DMS79 (cell line): ENCODE results near the gene TSPAN9.

Source experiments
- DNase-seq: peaks from one replicate; lab custom pipeline; 2025; lab: John Stamatoyannopoulos, UW

TSPAN9 gene

GRCh38 chr12:3316776-3317480, 239.7 kb downstream of the TSPAN9 start:
- DNase-seq, result no peak

DNA sequence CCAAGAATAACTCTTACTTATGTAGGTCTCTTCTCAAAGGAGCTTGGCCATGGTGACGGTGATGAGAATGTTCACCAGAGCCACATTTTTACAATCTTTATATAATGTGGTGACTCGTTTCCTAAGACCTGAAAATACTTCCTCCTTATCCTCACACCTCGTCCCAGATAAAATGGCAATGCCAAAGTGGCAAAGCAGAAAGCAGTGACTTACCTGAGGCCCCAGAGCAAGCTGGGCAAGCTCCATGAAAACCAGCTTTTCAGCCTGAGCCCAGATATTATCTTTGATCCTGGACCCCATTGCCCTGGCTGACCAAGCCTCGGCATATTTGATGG, 240.3 kb downstream of the TSPAN9 start:
- no peak for DNase-seq

DNA sequence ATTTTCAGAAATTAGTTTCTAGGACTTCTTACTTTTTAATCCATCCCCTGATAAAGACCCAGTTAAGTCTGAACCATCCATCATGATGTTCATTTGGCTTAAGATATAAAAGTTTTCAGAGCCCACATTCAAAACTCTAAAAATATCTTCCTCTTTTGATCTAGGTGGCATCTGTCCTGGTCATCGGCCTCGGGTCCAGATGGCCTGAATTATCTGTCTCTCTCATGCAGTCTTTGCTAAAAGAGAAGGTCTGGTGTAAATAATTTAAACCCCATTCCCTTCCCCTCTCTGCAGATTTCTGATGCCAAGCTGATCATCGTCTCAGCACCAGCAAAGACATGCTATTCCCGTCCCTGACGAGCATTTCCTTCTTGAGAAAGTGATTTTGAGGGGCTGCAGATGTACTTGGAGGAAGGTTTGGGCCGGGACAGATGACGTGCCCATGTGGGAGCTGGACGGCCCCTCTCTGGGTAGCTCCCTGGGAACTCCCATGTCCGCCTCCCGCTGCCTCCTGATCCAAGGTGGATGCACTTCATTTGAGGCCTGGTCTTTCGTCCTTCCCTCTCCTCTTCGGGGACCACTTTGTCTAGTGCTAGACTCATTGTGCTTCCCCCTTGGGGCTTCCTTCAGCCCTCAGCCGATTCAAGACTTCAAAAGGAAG, 240.8 kb downstream of the TSPAN9 start:
- no peak for DNase-seq

DNA sequence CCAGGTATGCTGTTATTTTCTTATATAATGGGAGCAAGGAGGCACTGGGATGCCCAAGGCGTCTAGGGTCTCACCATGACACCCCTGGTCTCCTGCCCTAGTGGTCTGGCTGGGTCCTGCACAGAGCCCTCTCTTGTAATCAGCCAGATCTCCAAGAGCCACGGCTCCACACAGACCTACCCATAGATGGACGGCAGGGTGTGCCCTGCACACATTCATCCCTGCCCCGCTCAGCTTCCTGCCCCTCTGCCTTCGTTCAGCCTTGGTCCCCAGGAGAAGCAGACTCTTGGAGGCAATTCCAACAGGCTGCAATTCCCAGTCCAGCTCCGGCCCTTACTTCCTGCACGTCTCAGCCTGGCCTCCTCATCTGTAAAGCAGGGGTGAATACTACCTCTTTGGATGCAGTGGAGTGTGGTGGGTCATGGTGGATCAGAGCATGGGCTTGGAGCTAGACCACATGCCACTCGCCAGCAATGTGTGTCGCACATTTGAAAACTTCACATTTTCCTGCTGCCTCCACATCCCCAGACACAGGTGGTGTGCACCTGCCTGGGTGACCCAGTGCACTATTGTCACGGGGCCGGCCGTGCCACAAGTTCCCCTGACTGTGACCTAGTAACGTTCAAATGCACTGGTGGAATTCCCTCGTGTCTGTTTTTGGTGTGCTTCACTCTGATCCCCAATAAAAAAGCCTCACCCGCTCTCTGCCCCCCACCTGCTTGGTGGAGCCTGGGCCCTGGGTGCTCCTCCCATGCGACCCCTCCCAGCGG, 242.7 kb downstream of the TSPAN9 start:
- no peak for DNase-seq

DNA sequence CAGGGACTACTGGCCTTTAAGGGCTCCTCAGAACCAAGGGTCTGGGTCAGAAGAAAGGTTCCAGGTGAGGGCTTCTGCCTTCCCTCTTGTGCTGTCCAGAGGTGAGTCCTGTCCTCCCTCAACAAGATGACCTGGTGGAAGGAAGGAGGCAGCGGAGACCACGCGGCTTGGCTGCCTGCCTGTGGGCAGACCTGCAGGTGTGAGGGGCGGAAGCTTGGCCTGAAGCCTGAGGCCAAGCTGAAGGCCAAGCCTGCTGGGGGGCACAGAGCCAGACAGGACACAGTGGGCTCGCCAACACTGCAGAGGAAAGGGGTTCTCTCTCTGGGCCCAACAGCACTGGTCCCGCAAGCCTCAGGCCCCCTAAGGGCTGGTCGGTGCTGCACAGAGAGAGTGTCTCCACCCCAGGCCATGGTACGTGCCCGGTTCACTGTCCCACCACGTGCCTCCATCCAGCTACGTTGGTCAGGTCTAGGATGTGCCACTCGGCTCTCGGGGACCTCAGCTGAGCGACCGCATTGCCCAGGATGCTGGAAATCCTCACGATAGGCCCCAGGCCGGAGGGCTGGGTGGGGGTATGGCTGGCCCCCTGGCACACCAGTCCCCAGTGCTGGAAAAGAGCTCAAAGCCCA, 243.8 kb downstream of the TSPAN9 start:
- DNase-seq, result no peak

- DNase-seq, result no peak
These were observed 244.7 kb downstream of the TSPAN9 start for GRCh38 chr12:3321881-3322280.

GRCh38 chr12:3323002-3323685, 246.0 kb downstream of the TSPAN9 start:
- no peak for DNase-seq

- no peak for DNase-seq
These were observed 248.6 kb downstream of the TSPAN9 start for GRCh38 chr12:3325736-3326135.

DNA sequence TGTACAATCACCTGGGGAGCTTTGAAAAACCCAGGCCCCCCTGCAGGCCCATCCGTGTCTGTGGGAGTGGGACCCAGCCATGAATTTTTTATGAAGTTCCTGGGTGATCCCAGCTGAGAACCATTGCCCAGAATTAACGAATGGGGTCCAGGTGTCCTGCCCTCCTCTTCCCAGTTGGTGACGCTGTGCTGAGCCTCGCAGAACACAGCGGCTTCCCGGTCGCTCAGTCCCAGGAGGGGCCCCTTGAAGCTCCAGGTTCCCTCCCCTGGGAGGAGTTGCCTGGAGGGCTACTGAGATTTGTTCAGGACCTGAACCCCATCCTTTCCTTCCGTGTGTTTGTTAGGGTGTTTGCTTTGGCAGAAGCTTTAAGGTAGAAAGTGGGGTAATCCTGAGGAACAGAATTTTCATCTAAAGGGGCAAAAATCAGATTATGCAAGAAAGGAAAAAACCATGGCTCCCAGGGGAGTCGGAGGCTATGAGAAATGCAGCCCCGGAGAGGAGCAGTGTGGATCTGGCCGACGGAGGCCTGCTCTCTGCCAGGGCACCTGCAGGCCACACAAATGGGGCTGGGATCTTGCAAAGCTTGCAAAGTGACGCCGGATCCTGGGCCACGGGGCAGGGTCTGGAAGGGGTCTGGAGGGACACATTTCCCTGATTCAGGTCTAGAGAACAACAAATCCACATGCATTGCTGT, 249.1 kb downstream of the TSPAN9 start:
- DNase-seq, result no peak

- no peak for DNase-seq
These were observed 249.9 kb downstream of the TSPAN9 start for GRCh38 chr12:3326850-3327780.

- DNase-seq, result no peak
These were observed 250.9 kb downstream of the TSPAN9 start for GRCh38 chr12:3328081-3328480.

- no peak for DNase-seq
These were observed 251.4 kb downstream of the TSPAN9 start for GRCh38 chr12:3328571-3328970.

DNA sequence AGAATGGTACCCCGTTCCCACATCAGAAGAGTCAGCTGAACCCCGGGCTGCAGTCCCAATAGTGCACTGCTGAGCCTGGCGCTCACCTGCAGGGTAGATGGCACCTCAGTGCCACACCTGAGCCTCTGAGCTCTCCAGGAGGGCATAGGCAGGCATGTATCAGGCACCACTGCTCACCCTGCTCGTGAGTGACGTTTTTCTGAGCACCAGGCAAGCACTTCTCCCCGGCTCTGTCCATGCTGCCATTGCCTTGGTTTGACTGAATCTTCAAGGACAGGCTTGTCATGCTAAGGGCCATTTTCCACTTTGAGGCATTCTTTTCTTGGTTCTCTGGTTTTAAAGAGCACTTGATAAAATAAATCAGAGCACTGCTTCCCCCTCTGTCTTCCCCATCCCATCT, 252.2 kb downstream of the TSPAN9 start:
- peak; percentile 74 for DNase-seq

GRCh38 chr12:3330976-3331510, 253.9 kb downstream of the TSPAN9 start:
- no peak for DNase-seq

GRCh38 chr12:3332188-3332587, 255.0 kb downstream of the TSPAN9 start:
- DNase-seq, result no peak

- DNase-seq, result no peak
These were observed 256.4 kb downstream of the TSPAN9 start for GRCh38 chr12:3333583-3333982.

DNA sequence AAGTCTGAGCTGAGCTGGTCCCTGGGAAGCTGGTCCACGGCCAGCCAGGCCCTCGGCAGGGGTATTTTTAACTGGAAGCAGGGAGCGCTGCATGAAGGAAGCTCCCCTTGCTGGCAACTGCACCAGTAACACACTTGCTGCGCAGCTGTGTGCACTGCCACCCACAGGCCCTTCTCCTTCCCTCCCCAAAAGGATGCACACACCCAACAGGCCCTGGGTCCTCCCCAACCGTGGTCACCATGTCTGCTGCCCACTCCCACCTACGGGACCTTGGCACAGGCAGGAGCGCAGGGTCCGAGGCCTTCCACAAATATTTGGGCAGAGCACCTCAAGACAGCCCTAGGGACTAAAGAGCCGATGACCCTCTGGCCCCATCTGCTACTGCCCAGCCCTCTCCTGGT, 256.8 kb downstream of the TSPAN9 start:
- DNase-seq, result no peak

- no peak for DNase-seq
These were observed 257.9 kb downstream of the TSPAN9 start for GRCh38 chr12:3335078-3335487.
